HTERT RPE-1 (cell line): Measurements from ENCODE around the gene RETREG3.
"Not testable (repeated sequence)": the region's sequence is repeated elsewhere in the genome, so short reads cannot be mapped to it uniquely, and the experiment has no call there.

Source experiments
- in situ Hi-C: fragments of 300-500 bp; cut with MboI; formaldehyde crosslinking; loops from 4 replicates; pipeline ENCODE4 v1.14.3; 2020; ENCODE audit warnings: low sequenced_read_pairs

Gene RETREG3

DNA sequence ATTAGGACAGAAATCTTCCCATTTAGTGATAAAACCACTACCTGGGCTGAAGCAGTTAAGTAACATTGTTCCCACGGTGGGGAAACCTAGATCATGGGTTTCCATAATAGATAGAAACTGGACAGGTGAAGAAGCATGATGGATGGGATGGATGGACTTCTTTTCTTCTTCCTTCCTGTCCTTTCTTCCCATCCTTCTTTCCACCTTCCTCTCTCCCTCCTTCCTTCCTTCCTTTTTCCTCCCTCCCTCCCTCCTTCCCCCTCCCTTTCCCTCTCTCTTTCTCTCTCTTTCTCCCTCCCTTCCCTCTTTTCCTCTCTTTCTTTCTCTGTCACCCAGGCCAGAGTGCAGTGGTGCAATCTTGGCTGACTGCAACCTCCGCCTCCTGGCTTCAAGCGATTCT lies 34.7 kb downstream of the RETREG3 start:
- in situ Hi-C loops = no loop called here

GRCh38 chr17:42573095-42573494 lies 36.1 kb downstream of the RETREG3 start:
- in situ Hi-C loops = no loop called here

DNA sequence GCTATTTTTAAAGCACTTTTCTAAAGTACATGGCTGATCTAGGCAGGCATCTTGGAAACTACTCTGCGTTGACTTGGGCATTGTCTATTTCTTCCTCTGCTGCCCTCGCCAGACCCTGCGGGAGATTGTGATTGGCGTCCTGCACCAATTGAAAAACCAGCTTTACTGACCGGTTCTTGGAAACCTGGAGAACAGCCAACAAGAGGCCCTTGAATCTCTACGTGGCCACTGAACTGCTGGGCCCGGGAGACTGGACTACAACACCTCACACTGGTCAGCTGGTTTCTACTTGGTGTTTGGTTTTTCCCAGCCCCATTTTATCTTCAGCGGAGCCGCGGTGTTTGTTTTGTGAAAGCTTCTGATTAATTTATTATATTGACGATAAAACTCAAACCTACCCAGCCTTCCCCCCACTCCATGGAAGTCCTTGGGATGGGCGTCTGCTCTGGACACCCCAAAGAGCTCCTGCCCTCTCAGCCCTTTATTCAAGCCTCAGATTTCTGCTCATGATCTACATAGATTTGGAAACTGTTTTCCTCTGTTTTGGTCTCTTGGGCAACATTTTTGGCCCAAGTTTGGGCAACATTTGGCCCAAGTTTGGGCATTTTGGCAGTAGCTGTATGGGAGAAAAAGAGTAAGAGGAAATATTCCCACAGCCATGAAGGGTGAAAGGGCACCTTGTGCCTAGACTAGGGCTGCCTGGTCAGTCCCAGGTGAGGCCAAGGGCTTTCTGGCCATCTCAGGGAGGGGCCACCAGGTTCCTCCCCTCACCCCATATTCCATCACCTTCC lies 37.5 kb downstream of the RETREG3 start:
- in situ Hi-C loops = no loop called here

DNA sequence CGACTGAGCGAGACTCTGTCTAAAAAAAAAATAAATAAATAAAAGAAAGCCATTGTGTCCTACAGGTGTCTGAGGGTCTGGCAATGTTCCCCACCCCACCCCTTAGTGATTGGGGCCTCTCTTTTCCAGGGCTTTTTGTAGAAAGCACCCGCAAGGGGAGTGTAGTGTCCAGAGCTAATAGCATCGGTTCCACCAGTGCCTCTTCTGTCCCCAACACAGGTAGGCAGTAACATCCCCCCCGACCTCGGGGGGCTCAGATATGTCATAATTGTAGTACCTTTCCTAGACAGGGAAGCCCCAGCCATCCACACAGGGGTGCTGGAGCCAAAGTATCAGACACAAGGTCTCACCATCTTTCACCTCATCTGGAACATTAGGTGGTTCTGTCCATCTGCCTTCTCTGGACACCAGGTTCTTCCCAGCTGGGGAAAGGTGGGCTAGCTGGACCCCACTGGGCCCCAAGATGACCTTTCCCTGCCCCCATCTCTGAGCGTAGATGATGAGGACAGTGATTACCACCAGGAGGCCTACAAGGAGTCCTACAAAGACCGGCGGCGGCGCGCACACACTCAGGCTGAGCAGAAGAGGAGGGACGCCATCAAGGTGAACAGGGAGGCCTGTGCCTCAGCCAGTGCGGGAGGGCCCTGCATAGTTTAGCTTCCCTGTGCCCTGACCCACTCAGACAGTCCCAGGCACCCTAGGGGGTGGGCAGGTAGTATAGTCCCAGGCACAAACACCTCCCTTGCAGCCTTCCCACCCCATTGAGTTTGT lies 40.6 kb downstream of the RETREG3 start:
- in situ Hi-C loops = no loop called here

DNA sequence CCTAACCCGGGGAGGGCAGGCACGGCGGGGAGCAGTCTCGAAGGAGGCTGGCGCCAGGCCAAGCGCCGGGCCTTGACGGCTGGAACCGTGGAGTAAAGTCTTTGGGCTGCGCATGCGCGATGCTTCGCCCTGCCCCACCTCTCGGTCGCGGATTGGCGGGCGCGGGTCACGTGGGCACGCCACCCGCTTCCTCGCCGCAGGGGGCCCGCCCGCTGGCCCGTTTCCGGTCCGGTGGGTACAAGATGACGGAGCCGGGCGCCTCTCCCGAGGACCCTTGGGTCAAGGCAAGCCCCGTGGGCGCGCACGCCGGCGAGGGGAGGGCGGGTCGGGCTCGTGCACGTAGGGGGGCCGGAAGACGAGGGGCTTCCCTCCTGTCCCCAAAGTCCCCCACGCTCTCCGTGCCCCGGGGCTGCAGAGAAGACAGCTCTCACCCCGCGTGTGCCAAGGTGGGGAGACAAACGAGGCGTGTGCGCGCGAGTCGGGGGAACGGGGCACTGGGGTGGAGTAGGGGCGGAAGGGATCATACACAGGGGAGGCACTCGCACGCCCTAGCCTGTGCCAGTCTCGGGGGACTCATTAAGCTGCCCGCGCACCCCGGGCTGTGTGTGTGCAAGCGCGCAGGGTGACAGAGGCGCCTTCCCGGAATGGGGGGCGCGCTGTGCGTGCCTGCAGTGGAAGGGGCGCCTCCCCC lies 42.1 kb downstream of the RETREG3 start, which contains the start of gene MLX:
TSS of gene MLX (plus strand) at position 218 of the 691 bp plus-strand sequence. CDS start at position 243, 25 bp downstream.
- in situ Hi-C loops = no loop called here

GRCh38 chr17:42566215-42566882 lies 42.8 kb downstream of the RETREG3 start:
- in situ Hi-C loops = no loop called here

GRCh38 chr17:42565523-42566214 lies 43.5 kb downstream of the RETREG3 start:
- in situ Hi-C loops = no loop called here

GRCh38 chr17:42564815-42565522 lies 44.2 kb downstream of the RETREG3 start:
- in situ Hi-C loops = no loop called here

GRCh38 chr17:42563950-42564349 lies 45.2 kb downstream of the RETREG3 start:
- in situ Hi-C loops = no loop called here

DNA sequence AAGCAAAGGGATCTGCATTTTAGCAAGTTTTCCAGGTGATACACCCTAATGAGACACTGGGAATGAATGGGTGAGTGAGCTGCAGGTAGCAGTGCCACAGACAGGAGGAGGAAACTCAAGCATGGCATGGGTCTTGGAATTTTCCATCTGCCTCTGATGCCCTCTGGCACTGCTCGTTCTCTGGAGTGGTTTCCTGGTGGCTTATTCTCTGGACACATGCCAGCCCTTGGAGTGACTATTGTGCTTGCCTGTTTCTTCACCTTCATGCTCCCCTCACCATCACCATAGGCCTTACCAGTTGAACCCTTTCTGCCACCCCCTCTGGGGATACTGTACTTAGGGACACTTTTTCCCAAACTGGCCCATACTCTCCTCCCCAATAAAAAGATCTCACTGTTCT lies 45.6 kb downstream of the RETREG3 start:
- in situ Hi-C loops = no loop called here

DNA sequence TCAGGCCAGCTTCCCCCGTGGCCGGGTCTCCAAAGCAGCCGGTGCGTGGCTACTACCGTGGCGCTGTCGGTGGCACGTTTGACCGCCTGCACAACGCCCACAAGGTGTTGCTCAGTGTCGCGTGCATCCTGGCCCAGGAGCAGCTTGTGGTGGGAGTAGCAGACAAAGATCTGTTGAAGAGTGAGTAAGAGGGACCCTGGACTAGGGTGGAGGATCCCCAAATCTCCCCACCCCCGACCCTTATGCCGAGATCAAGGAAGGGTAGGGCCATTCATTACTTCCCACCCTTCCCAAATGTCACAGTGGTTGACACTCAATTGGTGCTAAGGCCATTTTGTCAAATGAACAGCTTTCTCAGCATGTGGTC lies 46.0 kb downstream of the RETREG3 start:
- in situ Hi-C loops = no loop called here

GRCh38 chr17:42562388-42563142 lies 46.6 kb downstream of the RETREG3 start:
- in situ Hi-C loops = no loop called here

DNA sequence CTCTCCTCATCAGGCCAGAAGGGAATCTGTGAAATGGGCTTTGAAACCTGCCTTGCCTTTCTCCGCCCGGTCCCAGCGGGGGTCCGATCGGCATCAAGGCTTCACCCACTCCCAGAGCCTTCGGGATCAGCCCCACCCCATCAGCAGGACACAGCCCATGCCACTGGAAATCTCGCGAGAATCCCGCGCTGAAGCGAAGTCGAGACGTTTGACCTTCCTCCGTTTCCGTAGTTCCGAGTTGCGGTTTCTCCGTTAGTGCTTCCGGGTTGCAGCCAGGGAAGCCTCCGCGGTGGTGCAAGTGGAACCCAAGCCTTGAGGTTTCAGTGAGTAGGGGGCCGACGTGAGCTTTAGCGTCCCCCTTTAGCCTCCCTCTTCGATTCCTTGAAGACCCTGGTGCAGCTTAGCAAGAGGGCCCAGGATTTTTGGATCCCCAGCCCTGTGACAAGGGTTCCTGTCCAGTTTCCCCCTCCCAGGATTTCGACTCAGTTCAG lies 47.2 kb downstream of the RETREG3 start, which contains the start of gene COASY:
TSS of gene COASY (plus strand) at position 252 of the 491 bp plus-strand sequence. CDS start 475 bp downstream, outside the sequence.
- in situ Hi-C loops = no loop called here

DNA sequence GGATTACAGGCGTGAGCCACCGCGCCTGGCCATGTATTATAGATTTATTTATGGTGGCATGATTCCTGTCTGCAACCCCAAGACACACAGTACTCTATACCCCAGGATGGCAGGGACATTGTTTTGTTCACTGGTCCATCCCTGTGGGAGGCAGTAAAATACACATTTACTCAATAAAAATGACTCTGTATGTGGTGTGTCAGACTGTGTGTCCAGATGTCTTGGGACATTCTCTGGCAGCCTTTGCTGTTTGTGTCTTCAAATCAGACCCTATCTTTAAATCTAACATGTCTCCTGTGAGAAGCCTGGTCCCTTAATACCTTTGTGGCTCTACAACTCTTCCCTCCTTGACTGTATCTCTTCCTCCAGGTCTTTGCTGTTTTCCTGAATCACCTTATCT lies 48.9 kb downstream of the RETREG3 start:
- in situ Hi-C loops = no loop called here

DNA sequence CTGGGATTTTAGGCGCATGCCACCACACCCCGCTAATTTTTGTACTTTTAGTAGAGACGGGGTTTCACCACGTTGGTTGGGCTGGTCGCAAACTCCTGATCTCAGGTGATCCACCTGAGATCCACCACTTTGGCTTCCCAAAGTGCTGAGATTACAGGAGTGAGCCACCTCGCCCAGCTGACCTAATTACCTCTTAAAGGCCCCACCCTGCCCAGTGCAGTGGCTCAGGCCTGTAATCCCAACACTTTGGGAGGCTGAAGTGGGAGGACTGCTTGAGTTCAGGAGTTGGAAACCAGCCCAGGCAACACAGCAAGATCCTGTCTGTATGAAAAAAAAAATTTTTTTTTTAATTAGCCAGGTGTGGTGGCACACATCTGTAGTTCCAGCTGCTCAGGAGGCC lies 50.1 kb downstream of the RETREG3 start:
- in situ Hi-C loops = no loop called here

- in situ Hi-C loops = not testable (repeated sequence)
Observed at GRCh38 chr17:42555961-42556617, 53.1 kb downstream of the RETREG3 start.

DNA sequence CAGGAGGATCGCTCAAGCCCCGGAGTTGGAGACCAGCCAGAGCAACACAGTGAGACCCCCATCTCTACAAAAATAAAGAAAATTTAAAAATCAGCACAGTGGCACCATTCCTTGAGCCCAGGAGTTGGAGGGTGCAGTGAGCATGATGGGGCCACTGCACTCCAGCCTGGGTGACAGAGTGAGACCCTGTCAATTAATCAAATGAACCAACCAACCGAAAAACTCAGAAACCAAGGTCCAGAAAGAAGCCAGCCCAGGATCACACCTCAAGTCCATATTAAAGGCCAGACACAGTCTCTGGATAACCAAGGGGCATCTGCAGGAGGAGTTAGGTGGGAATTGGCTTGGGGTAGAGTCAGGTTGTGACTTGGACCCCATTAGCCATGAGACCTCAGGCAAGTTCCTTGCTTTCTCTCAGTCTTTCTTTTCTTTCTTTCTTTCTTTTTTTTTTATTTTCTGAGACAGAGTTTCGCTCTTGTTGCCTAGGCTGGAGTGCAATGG lies 54.0 kb downstream of the RETREG3 start:
- in situ Hi-C loops = no loop called here
